OCI-LY3 (cell line): ENCODE results near the gene TBCCD1.

Source experiments
- CTCF ChIP-seq: fragments of 200-600, 300-600 bp; sonication (generic); IDR thresholded peaks from 2 replicates; pipeline ENCODE4 v1.5.1; 2014; ENCODE audit warnings: antibody characterized with exemption, low read length, low read depth
- EZH2phosphoT487 ChIP-seq: fragments of 200-600 bp; shearing (Covaris generic); IDR thresholded peaks from 2 replicates; pipeline ENCODE4 v1.6.1; 2018; ENCODE audit warnings: antibody characterized with exemption, mixed run types, low read depth

- no peak for TF ChIP-seq CTCF
- no peak for TF ChIP-seq EZH2phosphoT487
Observed at GRCh38 chr3:186506191-186506739, 60.9 kb downstream of the TBCCD1 start.
